ENCODE results near the gene IL17F. TPM values are rescaled to one million over a fixed set of nuclear protein-coding genes. Genes with fewer than 3 reads are reported as not detected.
A peak's percentile ranks its signal among the peaks of the same experiment; 100 is the strongest.

The IL17F gene
- total and polyA plus RNA-seq, 2 of the 8 experiments (the other 6 are each of a cell fraction or from before 2014, with no cell fraction given), result 0.08 TPM; not detected in 1

- TF ChIP-seq, protein P1, sequence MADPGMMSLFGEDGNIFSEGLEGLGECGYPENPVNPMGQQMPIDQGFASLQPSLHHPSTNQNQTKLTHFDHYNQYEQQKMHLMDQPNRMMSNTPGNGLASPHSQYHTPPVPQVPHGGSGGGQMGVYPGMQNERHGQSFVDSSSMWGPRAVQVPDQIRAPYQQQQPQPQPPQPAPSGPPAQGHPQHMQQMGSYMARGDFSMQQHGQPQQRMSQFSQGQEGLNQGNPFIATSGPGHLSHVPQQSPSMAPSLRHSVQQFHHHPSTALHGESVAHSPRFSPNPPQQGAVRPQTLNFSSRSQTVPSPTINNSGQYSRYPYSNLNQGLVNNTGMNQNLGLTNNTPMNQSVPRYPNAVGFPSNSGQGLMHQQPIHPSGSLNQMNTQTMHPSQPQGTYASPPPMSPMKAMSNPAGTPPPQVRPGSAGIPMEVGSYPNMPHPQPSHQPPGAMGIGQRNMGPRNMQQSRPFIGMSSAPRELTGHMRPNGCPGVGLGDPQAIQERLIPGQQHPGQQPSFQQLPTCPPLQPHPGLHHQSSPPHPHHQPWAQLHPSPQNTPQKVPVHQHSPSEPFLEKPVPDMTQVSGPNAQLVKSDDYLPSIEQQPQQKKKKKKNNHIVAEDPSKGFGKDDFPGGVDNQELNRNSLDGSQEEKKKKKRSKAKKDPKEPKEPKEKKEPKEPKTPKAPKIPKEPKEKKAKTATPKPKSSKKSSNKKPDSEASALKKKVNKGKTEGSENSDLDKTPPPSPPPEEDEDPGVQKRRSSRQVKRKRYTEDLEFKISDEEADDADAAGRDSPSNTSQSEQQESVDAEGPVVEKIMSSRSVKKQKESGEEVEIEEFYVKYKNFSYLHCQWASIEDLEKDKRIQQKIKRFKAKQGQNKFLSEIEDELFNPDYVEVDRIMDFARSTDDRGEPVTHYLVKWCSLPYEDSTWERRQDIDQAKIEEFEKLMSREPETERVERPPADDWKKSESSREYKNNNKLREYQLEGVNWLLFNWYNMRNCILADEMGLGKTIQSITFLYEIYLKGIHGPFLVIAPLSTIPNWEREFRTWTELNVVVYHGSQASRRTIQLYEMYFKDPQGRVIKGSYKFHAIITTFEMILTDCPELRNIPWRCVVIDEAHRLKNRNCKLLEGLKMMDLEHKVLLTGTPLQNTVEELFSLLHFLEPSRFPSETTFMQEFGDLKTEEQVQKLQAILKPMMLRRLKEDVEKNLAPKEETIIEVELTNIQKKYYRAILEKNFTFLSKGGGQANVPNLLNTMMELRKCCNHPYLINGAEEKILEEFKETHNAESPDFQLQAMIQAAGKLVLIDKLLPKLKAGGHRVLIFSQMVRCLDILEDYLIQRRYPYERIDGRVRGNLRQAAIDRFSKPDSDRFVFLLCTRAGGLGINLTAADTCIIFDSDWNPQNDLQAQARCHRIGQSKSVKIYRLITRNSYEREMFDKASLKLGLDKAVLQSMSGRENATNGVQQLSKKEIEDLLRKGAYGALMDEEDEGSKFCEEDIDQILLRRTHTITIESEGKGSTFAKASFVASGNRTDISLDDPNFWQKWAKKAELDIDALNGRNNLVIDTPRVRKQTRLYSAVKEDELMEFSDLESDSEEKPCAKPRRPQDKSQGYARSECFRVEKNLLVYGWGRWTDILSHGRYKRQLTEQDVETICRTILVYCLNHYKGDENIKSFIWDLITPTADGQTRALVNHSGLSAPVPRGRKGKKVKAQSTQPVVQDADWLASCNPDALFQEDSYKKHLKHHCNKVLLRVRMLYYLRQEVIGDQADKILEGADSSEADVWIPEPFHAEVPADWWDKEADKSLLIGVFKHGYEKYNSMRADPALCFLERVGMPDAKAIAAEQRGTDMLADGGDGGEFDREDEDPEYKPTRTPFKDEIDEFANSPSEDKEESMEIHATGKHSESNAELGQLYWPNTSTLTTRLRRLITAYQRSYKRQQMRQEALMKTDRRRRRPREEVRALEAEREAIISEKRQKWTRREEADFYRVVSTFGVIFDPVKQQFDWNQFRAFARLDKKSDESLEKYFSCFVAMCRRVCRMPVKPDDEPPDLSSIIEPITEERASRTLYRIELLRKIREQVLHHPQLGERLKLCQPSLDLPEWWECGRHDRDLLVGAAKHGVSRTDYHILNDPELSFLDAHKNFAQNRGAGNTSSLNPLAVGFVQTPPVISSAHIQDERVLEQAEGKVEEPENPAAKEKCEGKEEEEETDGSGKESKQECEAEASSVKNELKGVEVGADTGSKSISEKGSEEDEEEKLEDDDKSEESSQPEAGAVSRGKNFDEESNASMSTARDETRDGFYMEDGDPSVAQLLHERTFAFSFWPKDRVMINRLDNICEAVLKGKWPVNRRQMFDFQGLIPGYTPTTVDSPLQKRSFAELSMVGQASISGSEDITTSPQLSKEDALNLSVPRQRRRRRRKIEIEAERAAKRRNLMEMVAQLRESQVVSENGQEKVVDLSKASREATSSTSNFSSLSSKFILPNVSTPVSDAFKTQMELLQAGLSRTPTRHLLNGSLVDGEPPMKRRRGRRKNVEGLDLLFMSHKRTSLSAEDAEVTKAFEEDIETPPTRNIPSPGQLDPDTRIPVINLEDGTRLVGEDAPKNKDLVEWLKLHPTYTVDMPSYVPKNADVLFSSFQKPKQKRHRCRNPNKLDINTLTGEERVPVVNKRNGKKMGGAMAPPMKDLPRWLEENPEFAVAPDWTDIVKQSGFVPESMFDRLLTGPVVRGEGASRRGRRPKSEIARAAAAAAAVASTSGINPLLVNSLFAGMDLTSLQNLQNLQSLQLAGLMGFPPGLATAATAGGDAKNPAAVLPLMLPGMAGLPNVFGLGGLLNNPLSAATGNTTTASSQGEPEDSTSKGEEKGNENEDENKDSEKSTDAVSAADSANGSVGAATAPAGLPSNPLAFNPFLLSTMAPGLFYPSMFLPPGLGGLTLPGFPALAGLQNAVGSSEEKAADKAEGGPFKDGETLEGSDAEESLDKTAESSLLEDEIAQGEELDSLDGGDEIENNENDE (IDR thresholded peaks at IDR 0.05; ENCODE audit: insufficient replicate concordance, low read length), result peak; percentile 40
- TF ChIP-seq BRCA1 (IDR thresholded peaks at IDR 0.05; ENCODE audit: low read depth, low read length), result no peak
- no peak for TF ChIP-seq GABPA (IDR thresholded peaks at IDR 0.05; ENCODE audit: borderline replicate concordance, insufficient read depth, low read length)
- TF ChIP-seq MAFK (IDR thresholded peaks at IDR 0.05; ENCODE audit: low read depth, low read length), result peak; percentile 17; the same call in 1 of the 2 replicates
- TF ChIP-seq SP2 (IDR thresholded peaks at IDR 0.05; ENCODE audit: low read length), result no peak
- no peak for TF ChIP-seq HDAC6 (IDR thresholded peaks at IDR 0.05; ENCODE audit: low read depth, low read length)
Measured at GRCh38 chr6:52189974-52190373, 54.3 kb downstream of the IL17F start (continued).
